ENCODE results near the gene PIK3R5.

DNA sequence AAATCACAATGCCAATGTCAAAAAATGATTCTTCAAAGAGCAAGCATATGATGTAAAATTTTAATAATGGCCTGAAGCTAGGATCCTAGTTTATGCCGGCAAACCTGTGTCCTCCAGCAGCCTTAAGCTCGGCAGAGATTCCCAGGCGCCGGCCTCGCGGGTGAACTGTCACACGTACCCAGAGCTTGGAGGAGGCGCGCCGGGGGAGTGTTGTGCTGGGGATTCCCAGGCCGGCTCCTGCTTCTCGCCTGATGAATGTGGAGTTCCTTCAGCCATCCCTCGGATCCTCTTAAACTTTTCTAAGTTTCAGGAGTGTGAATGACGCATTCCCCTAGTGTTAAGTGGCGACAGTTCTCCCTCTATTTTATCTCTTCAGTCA lies 36.7 kb upstream of the PIK3R5 start:
- TF ChIP-seq, protein P1, sequence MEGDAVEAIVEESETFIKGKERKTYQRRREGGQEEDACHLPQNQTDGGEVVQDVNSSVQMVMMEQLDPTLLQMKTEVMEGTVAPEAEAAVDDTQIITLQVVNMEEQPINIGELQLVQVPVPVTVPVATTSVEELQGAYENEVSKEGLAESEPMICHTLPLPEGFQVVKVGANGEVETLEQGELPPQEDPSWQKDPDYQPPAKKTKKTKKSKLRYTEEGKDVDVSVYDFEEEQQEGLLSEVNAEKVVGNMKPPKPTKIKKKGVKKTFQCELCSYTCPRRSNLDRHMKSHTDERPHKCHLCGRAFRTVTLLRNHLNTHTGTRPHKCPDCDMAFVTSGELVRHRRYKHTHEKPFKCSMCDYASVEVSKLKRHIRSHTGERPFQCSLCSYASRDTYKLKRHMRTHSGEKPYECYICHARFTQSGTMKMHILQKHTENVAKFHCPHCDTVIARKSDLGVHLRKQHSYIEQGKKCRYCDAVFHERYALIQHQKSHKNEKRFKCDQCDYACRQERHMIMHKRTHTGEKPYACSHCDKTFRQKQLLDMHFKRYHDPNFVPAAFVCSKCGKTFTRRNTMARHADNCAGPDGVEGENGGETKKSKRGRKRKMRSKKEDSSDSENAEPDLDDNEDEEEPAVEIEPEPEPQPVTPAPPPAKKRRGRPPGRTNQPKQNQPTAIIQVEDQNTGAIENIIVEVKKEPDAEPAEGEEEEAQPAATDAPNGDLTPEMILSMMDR (IDR thresholded peaks at IDR 0.05): no peak
- no peak for TF ChIP-seq POLR2A (IDR thresholded peaks at IDR 0.05)
